Tibial nerve (tissue), 4 donors: ENCODE measurements around the gene LAX1. TPM values are rescaled to one million over a fixed set of nuclear protein-coding genes. Genes with fewer than 3 reads are reported as not detected.

Experiments
- DNase-seq, 2 donors: peaks; one replicate each; pipeline ENCODE4 v3.0.0-alpha.2; 2019; ENCODE audit warnings: low spot score in 2 of 2
- H3K27ac ChIP-seq, 4 donors: fragments of 200-600 bp; sonication (generic) in 3 of 4; one replicate each; pipeline ENCODE4 v1.5.1; 2017 to 2019; ENCODE audit warnings: mild to moderate bottlenecking in 1 of 4
- H3K27me3 ChIP-seq, 2 donors: fragments of 200-600 bp; sonication (generic) in 1 of 2; one replicate each; pipeline versions ENCODE4 v1.5.1 to v1.6.0; 2017 to 2019
- H3K36me3 ChIP-seq, 3 donors: fragments of 200-600 bp; sonication (generic); one replicate each; pipeline ENCODE4 v1.5.1; 2018 to 2019
- H3K4me1 ChIP-seq, 4 donors: fragments of 200-600 bp; sonication (generic) in 3 of 4; one replicate each; pipeline ENCODE4 v1.5.1; 2017 to 2019
- H3K4me3 ChIP-seq, 4 donors: fragments of 200-600 bp; sonication (generic) in 3 of 4; one replicate each; pipeline ENCODE4 v1.5.1; 2017 to 2019; ENCODE audit warnings: mild to moderate bottlenecking in 1 of 4, moderate library complexity in 1 of 4
- H3K9me3 ChIP-seq, 4 donors: fragments of 200-600 bp; sonication (generic) in 3 of 4; one replicate each; pipeline ENCODE4 v1.5.1; 2017 to 2019
- CTCF ChIP-seq, 5 experiments: fragments of 200-600 bp in 3 of 5; fragments of 450-650 bp in 2 of 5; sonication (generic) in 3 of 5; IDR thresholded peaks; one replicate each; pipeline ENCODE4 v1.5.1; 2016 to 2019; ENCODE audit warnings: antibody characterized with exemption in 5 of 5, mild to moderate bottlenecking in 3 of 5, moderate library complexity in 2 of 5
- EP300 ChIP-seq, 2 donors: sonication (generic); formaldehyde crosslinking; IDR thresholded peaks; one replicate each; pipeline ENCODE4 v1.6.1; 2017; ENCODE audit warnings: antibody characterized with exemption in 2 of 2, mild to moderate bottlenecking in 1 of 2
- POLR2A ChIP-seq, 2 donors: fragments of 450-650 bp; IDR thresholded peaks; one replicate each; pipeline ENCODE4 v1.6.1; 2017; ENCODE audit warnings: antibody characterized with exemption in 2 of 2, mild to moderate bottlenecking in 2 of 2, moderate library complexity in 2 of 2
- WGBS, 2 donors: methylation state at CpG; one replicate each; pipeline ENCODE4 v1.1.5; 2018; 5-methylcytosine and 5-hydroxymethylcytosine counted together
- total RNA-seq, 4 donors: library from RNA; depleted of rRNA; stranded (reverse); fragments of >200 nt; gene quantifications; one replicate each; pipeline ENCODE4 v1.1.0, GENCODE V29; 2016

The LAX1 gene
- total RNA-seq, 4 donors from 2014 or later = 0.39 to 1.5 (median 1.00) TPM

- DNase-seq = no peak
- Histone ChIP-seq H3K9me3 (no peaks in the 10 kb centered on the region), H3K36me3 (no peaks in the 10 kb centered on the region), H3K27me3 (no peaks in the 10 kb centered on the region), H3K27ac (no peak overlapping the region), H3K4me1 (peaks cover 0 to 8% (median 0%) of the 10 kb centered on the region in 4 donors), H3K4me3 (no peak overlapping the region)
- 84 to 95% methylated on average over 1 of the region's 1 CpG for WGBS, 2 donors
- no peak for TF ChIP-seq POLR2A (IDR thresholded peaks at IDR 0.05)
- TF ChIP-seq EP300 (IDR thresholded peaks at IDR 0.05) = no peak
- TF ChIP-seq CTCF (IDR thresholded peaks at IDR 0.05) = no peak
Measured at GRCh38 chr1:203772836-203773235, 7.9 kb downstream of the LAX1 start.

- TF ChIP-seq EP300 (IDR thresholded peaks at IDR 0.05) = no peak
- peak in 1 of 5 experiments; percentile 5 for TF ChIP-seq CTCF (IDR thresholded peaks at IDR 0.05)
- DNase-seq = no peak
- 55% methylated on average over 4 of the region's 4 CpGs for WGBS, 2 donors
Measured at GRCh38 chr1:203776636-203777035, 11.7 kb downstream of the LAX1 start.

GRCh38 chr1:203777596-203777995 is 12.6 kb downstream of the LAX1 start:
- H3K9me3 ChIP-seq = no peaks in the 10 kb centered on the region
- TF ChIP-seq POLR2A (IDR thresholded peaks at IDR 0.05) = no peak
- no peak for TF ChIP-seq EP300 (IDR thresholded peaks at IDR 0.05)
- TF ChIP-seq CTCF (IDR thresholded peaks at IDR 0.05) = no peak
- H3K36me3 ChIP-seq = no peaks in the 10 kb centered on the region
- H3K4me1 ChIP-seq = no peaks in the 10 kb centered on the region
- H3K4me3 ChIP-seq = no peak overlapping the region
- no peak overlapping the region for H3K27ac ChIP-seq
- no peaks in the 10 kb centered on the region for H3K27me3 ChIP-seq
- WGBS, 2 donors = 80 to 84% methylated on average over 3 of the region's 3 CpGs
- no peak for DNase-seq

More at GRCh38 chr1:203776636-203777035, 11.7 kb downstream of the LAX1 start:
- H3K27ac ChIP-seq = no peak overlapping the region
- no peaks in the 10 kb centered on the region for H3K36me3 ChIP-seq
- H3K27me3 ChIP-seq = no peaks in the 10 kb centered on the region
- no peaks in the 10 kb centered on the region for H3K4me1 ChIP-seq
- no peak overlapping the region for H3K4me3 ChIP-seq
- H3K9me3 ChIP-seq = no peaks in the 10 kb centered on the region

- 71 to 84% methylated on average over 3 of the region's 3 CpGs for WGBS, 2 donors
- DNase-seq = no peak
- TF ChIP-seq EP300 (IDR thresholded peaks at IDR 0.05) = no peak
- TF ChIP-seq POLR2A (IDR thresholded peaks at IDR 0.05) = no peak
- TF ChIP-seq CTCF (IDR thresholded peaks at IDR 0.05) = no peak
- no peaks in the 10 kb centered on the region for H3K27me3 ChIP-seq
- H3K36me3 ChIP-seq = no peaks in the 10 kb centered on the region
- no peak overlapping the region for H3K27ac ChIP-seq
- H3K4me3 ChIP-seq = no peak overlapping the region
- H3K4me1 ChIP-seq = no peaks in the 10 kb centered on the region
- no peaks in the 10 kb centered on the region for H3K9me3 ChIP-seq
Measured at GRCh38 chr1:203778146-203778545, 13.2 kb downstream of the LAX1 start.

GRCh38 chr1:203778789-203779188 is 13.8 kb downstream of the LAX1 start:
- no peak for TF ChIP-seq POLR2A (IDR thresholded peaks at IDR 0.05)
- no peak for TF ChIP-seq CTCF (IDR thresholded peaks at IDR 0.05)
- TF ChIP-seq EP300 (IDR thresholded peaks at IDR 0.05) = no peak
- 95 to 96% methylated on average over 4 of the region's 4 CpGs for WGBS, 2 donors
- DNase-seq = no peak
- Histone ChIP-seq H3K27me3 (no peaks in the 10 kb centered on the region), H3K9me3 (no peaks in the 10 kb centered on the region), H3K27ac (no peak overlapping the region), H3K4me1 (no peaks in the 10 kb centered on the region), H3K4me3 (no peak overlapping the region), H3K36me3 (no peaks in the 10 kb centered on the region)
